ENCODE measurements around the gene TUBGCP3.

DNA sequence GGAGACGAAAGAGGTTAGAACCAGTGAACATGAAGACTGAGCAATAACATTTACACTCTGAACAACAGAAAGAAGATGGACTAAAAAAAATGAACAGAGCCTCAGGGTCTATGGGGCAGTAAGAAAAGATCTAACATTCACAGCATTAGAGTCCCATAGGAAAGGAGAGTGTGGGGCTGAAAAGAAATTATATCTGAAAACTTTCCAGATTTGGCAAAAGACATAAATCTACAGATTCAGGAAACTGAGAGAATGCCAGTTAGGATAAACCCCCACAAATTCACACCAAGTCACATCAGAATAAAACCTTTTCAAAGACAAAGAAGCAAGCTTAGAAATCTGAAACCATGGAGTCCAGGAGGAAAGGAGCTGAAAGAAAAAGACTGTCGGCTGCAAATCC lies 20.3 kb upstream of the TUBGCP3 start:
- TF ChIP-seq, protein P1, sequence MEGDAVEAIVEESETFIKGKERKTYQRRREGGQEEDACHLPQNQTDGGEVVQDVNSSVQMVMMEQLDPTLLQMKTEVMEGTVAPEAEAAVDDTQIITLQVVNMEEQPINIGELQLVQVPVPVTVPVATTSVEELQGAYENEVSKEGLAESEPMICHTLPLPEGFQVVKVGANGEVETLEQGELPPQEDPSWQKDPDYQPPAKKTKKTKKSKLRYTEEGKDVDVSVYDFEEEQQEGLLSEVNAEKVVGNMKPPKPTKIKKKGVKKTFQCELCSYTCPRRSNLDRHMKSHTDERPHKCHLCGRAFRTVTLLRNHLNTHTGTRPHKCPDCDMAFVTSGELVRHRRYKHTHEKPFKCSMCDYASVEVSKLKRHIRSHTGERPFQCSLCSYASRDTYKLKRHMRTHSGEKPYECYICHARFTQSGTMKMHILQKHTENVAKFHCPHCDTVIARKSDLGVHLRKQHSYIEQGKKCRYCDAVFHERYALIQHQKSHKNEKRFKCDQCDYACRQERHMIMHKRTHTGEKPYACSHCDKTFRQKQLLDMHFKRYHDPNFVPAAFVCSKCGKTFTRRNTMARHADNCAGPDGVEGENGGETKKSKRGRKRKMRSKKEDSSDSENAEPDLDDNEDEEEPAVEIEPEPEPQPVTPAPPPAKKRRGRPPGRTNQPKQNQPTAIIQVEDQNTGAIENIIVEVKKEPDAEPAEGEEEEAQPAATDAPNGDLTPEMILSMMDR (IDR thresholded peaks at IDR 0.05): no peak
- no peak for TF ChIP-seq POLR2A (IDR thresholded peaks at IDR 0.05)

Data from uterus (tissue), 2 donors.